Activated CD4-positive, alpha-beta memory T cell treated with anti-CD3 and anti-CD28 coated beads, Interleukin-2, amount 10 ng/mL, durations not matched to agents 7 days and 5 days (primary cell): ENCODE measurements around the gene SART3. TPM values are rescaled to one million over a fixed set of nuclear protein-coding genes. Genes with fewer than 3 reads are reported as not detected.
"Not testable (repeated sequence)": the region's sequence is repeated elsewhere in the genome, so short reads cannot be mapped to it uniquely, and the experiment has no call there.

Experiments
- CTCF ChIA-PET: fragments of 350-600 bp; sonication (Branson Sonifier 250); formaldehyde crosslinking; loops from one replicate; lab custom pipeline; 2021; ENCODE audit warnings: antibody characterized with exemption, inconsistent platforms; lab: Charles Lee
- POLR2A ChIA-PET: fragments of 350-600 bp; sonication (Branson Sonifier 250); formaldehyde crosslinking; loops from one replicate; lab custom pipeline; 2021; ENCODE audit warnings: antibody characterized with exemption; lab: Charles Lee
- DNase-seq: peaks from one replicate; pipeline ENCODE4 v3.0.0-alpha.2; 2020
- H3K27ac Mint-ChIP-seq: one replicate; pipeline ENCODE4 v1.8.0; 2021; ENCODE audit warnings: mild to moderate bottlenecking, mixed read lengths
- H3K27me3 Mint-ChIP-seq: one replicate; pipeline ENCODE4 v1.8.0; 2021; ENCODE audit warnings: mixed read lengths
- H3K36me3 Mint-ChIP-seq: one replicate; pipeline ENCODE4 v1.8.0; 2021; ENCODE audit warnings: low read depth, mixed read lengths
- H3K4me1 Mint-ChIP-seq: one replicate; pipeline ENCODE4 v1.8.0; 2021; ENCODE audit warnings: mixed read lengths
- H3K4me3 Mint-ChIP-seq: one replicate; pipeline ENCODE4 v1.8.0; 2021; ENCODE audit warnings: mild to moderate bottlenecking, mixed read lengths
- H3K9me3 Mint-ChIP-seq: one replicate; pipeline ENCODE4 v1.8.0; 2021; ENCODE audit warnings: mixed read lengths
- total RNA-seq, 2 experiments: library from RNA; stranded (reverse); gene quantifications; one replicate each; pipeline ENCODE4 v1.2.3, GENCODE V29; 2021

The SART3 gene
- total RNA-seq, 2 experiments from 2014 or later = 68.9 to 70.3 TPM

- Mint-ChIP-seq H3K27me3 (peaks cover 5% of the 10 kb centered on the region), H3K4me1 (peaks cover 6% of the 10 kb centered on the region), H3K36me3 (no peaks in the 10 kb centered on the region), H3K4me3 (no peak overlapping the region), H3K27ac (no peak overlapping the region), H3K9me3 (peaks cover 6% of the 10 kb centered on the region)
- POLR2A ChIA-PET = no interaction called here
- DNase-seq = no peak
- CTCF ChIA-PET = interaction anchor here (0.6 to 1.9 kb wide), 3 partner anchors 34 to 219 kb away, joined by 4 to 6 read pairs (median 5); no protein-coding TSS in a partner anchor
These were observed 22.2 kb upstream of the SART3 start for GRCh38 chr12:108582978-108583770.

GRCh38 chr12:108582509-108582908 lies 21.5 kb upstream of the SART3 start:
- DNase-seq = no peak
- POLR2A ChIA-PET = no interaction called here
- Mint-ChIP-seq H3K27me3 (peaks cover 5% of the 10 kb centered on the region), H3K36me3 (no peaks in the 10 kb centered on the region), H3K27ac (no peak overlapping the region), H3K4me3 (no peak overlapping the region), H3K4me1 (peaks cover 6% of the 10 kb centered on the region), H3K9me3 (peaks cover 6% of the 10 kb centered on the region)
- CTCF ChIA-PET = interaction anchor here (0.6 to 1.9 kb wide), 2 partner anchors 35 to 219 kb away, joined by 4 to 6 read pairs; no protein-coding TSS in a partner anchor

GRCh38 chr12:108581311-108582227 lies 20.6 kb upstream of the SART3 start:
- POLR2A ChIA-PET = no interaction called here
- DNase-seq = no peak
- Mint-ChIP-seq H3K4me3 (no peak overlapping the region), H3K27ac (no peak overlapping the region), H3K9me3 (peaks cover 6% of the 10 kb centered on the region), H3K27me3 (peaks cover 5% of the 10 kb centered on the region), H3K4me1 (peaks cover 6% of the 10 kb centered on the region), H3K36me3 (no peaks in the 10 kb centered on the region)
- CTCF ChIA-PET = interaction anchor here (1.9 kb wide), 1 partner anchor 36 kb away, joined by 6 read pairs; no protein-coding TSS in a partner anchor

GRCh38 chr12:108580531-108580930 lies 19.6 kb upstream of the SART3 start:
- no peak for DNase-seq
- peaks cover 5% of the 10 kb centered on the region for H3K27me3 Mint-ChIP-seq
- H3K4me1 Mint-ChIP-seq = peaks cover 10% of the 10 kb centered on the region
- ChIA-PET POLR2A (no interaction called here), CTCF (no interaction called here)
- H3K27ac Mint-ChIP-seq = no peak overlapping the region
- no peak overlapping the region for H3K4me3 Mint-ChIP-seq
- no peaks in the 10 kb centered on the region for H3K36me3 Mint-ChIP-seq
- H3K9me3 Mint-ChIP-seq = peaks cover 6% of the 10 kb centered on the region

- CTCF ChIA-PET = no interaction called here
- Mint-ChIP-seq H3K36me3 (no peaks in the 10 kb centered on the region), H3K27me3 (peaks cover 3% of the 10 kb centered on the region), H3K9me3 (peaks cover 6% of the 10 kb centered on the region), H3K27ac (peak overlapping the region; percentile 9), H3K4me3 (peak overlapping the region; percentile 21), H3K4me1 (peaks cover 25% of the 10 kb centered on the region)
- DNase-seq = no peak
- POLR2A ChIA-PET = no interaction called here
These were observed 17.8 kb upstream of the SART3 start for GRCh38 chr12:108578813-108579212.

- POLR2A ChIA-PET = interaction anchor here (1.0 kb wide), 1 partner anchor 55 kb away, joined by 4 read pairs; no protein-coding TSS in a partner anchor
These were observed 17.3 kb upstream of the SART3 start for GRCh38 chr12:108578264-108578663.

GRCh38 chr12:108577458-108577857 lies 16.5 kb upstream of the SART3 start:
- H3K27me3 Mint-ChIP-seq = peaks cover 3% of the 10 kb centered on the region
- H3K4me3 Mint-ChIP-seq = no peak overlapping the region
- ChIA-PET POLR2A (interaction anchor here (0.6 to 1.0 kb wide), 2 partner anchors 9 to 56 kb away, joined by 3 to 4 read pairs; no protein-coding TSS in a partner anchor), CTCF (interaction anchor here (0.5 to 1.3 kb wide), 4 partner anchors 16 to 535 kb away, joined by 3 to 5 read pairs (median 3); no protein-coding TSS in a partner anchor)
- peaks cover 6% of the 10 kb centered on the region for H3K9me3 Mint-ChIP-seq
- no peaks in the 10 kb centered on the region for H3K36me3 Mint-ChIP-seq
- H3K4me1 Mint-ChIP-seq = peaks cover 37% of the 10 kb centered on the region
- no peak overlapping the region for H3K27ac Mint-ChIP-seq
- no peak for DNase-seq

More at GRCh38 chr12:108578264-108578663, 17.3 kb upstream of the SART3 start:
- CTCF ChIA-PET = interaction anchor here (0.7 to 1.3 kb wide), 2 partner anchors 15 to 40 kb away, joined by 3 to 5 read pairs; no protein-coding TSS in a partner anchor
- H3K9me3 Mint-ChIP-seq = peaks cover 6% of the 10 kb centered on the region
- peaks cover 29% of the 10 kb centered on the region for H3K4me1 Mint-ChIP-seq
- peaks cover 3% of the 10 kb centered on the region for H3K27me3 Mint-ChIP-seq
- DNase-seq = no peak
- H3K27ac Mint-ChIP-seq = no peak overlapping the region
- H3K36me3 Mint-ChIP-seq = no peaks in the 10 kb centered on the region
- no peak overlapping the region for H3K4me3 Mint-ChIP-seq

- DNase-seq = no peak
- CTCF ChIA-PET = interaction anchor here (0.6 to 1.3 kb wide), 2 partner anchors 41 to 536 kb away, joined by 3 to 5 read pairs; no protein-coding TSS in a partner anchor
- H3K4me3 Mint-ChIP-seq = no peak overlapping the region
- H3K27me3 Mint-ChIP-seq = peaks cover 3% of the 10 kb centered on the region
- no peak overlapping the region for H3K27ac Mint-ChIP-seq
- POLR2A ChIA-PET = interaction anchor here (0.8 to 2.1 kb wide), 2 partner anchors 8 to 15 kb away, joined by 4 to 6 read pairs; partner anchors contain the start of gene ISCU
- no peaks in the 10 kb centered on the region for H3K36me3 Mint-ChIP-seq
- peaks cover 43% of the 10 kb centered on the region for H3K4me1 Mint-ChIP-seq
- peaks cover 6% of the 10 kb centered on the region for H3K9me3 Mint-ChIP-seq
These were observed 15.8 kb upstream of the SART3 start for GRCh38 chr12:108576660-108577234.

GRCh38 chr12:108575199-108575912 lies 14.4 kb upstream of the SART3 start:
- ChIA-PET POLR2A (interaction anchor here (1.3 to 2.1 kb wide), 2 partner anchors 13 to 57 kb away, joined by 5 to 6 read pairs; partner anchors contain the start of gene ISCU), CTCF (interaction anchor here (1.2 to 1.7 kb wide), 2 partner anchors 42 to 89 kb away, joined by 4 to 11 read pairs; no protein-coding TSS in a partner anchor)
- Mint-ChIP-seq H3K4me1 (peaks cover 50% of the 10 kb centered on the region), H3K27me3 (peaks cover 3% of the 10 kb centered on the region), H3K4me3 (no peak overlapping the region), H3K27ac (no peak overlapping the region), H3K9me3 (peaks cover 6% of the 10 kb centered on the region), H3K36me3 (peaks cover 4% of the 10 kb centered on the region)
- no peak for DNase-seq

- H3K9me3 Mint-ChIP-seq, H3K27ac Mint-ChIP-seq, DNase-seq, H3K27me3 Mint-ChIP-seq, H3K36me3 Mint-ChIP-seq, H3K4me3 Mint-ChIP-seq: not testable (repeated sequence)
- peaks cover 58% of the 10 kb centered on the region for H3K4me1 Mint-ChIP-seq
- ChIA-PET POLR2A (interaction anchor here (0.6 kb wide), 1 partner anchor 56 kb away, joined by 5 read pairs; no protein-coding TSS in a partner anchor), CTCF (interaction anchor here (1.7 kb wide), 1 partner anchor 43 kb away, joined by 11 read pairs; no protein-coding TSS in a partner anchor)
These were observed 13.3 kb upstream of the SART3 start for GRCh38 chr12:108574276-108574675.

GRCh38 chr12:108573317-108573716 lies 12.3 kb upstream of the SART3 start:
- H3K36me3 Mint-ChIP-seq = peaks cover 15% of the 10 kb centered on the region
- H3K4me1 Mint-ChIP-seq = peaks cover 61% of the 10 kb centered on the region

More at GRCh38 chr12:108573317-108573716, 12.3 kb upstream of the SART3 start:
- Mint-ChIP-seq H3K27ac (no peak overlapping the region), H3K27me3 (peaks cover 3% of the 10 kb centered on the region), H3K9me3 (no peaks in the 10 kb centered on the region), H3K4me3 (no peak overlapping the region)
- ChIA-PET CTCF (interaction anchor here (0.7 to 7.3 kb wide), 4 partner anchors 13 to 113 kb away, joined by 3 to 86 read pairs (median 4); partner anchors contain the start of gene SART3), POLR2A (interaction anchor here (1.0 to 15.5 kb wide), 4 partner anchors 12 to 59 kb away, joined by 4 to 385 read pairs (median 4); partner anchors contain the start of genes SART3 and SELPLG)
- DNase-seq = no peak
